Glomerular visceral epithelial cell (primary cell): ENCODE data around the gene TMEM253.

Experiments
- DNase-seq: peaks from one replicate; pipeline ENCODE4 v3.0.0-alpha.2; 2016; ENCODE audit errors: extremely low spot score

TMEM253 gene

DNA sequence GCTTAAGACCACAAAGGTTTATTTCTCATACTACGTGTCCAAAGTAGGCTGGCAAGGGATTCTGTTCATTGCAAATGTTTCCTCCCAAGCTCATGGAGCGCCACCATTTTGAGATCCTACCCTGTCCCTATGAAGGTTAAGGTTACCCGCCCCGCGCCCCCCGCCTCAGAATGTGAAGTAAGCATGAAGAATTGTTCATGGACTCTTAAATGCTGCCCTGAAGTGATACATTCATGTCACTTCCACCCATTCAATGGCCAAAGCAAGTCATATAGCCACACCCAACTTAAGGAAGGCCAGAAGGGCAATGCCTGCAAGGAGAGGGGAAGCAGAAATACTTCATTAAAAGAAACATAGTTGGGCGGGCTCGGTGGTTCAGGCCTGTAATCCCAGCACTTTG is 4.2 kb downstream of the TMEM253 start:
- no peak for DNase-seq

DNA sequence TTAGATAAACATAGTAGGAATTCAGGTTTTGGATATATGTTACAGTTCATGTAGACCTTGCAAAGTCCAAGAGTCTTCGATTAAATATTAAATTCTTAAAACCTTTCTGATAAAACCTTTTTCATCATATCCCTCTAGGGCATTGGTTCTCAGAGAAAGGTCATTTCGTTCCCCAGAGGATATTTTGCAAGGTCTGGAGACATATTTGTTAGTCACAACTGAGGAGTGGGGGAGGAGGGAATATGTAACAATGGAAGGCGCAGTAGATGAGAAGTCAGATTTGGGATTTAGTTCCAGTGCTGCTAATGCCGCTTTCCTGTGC is 5.3 kb downstream of the TMEM253 start:
- no peak for DNase-seq

- peak; percentile 83 for DNase-seq
These were observed 5.8 kb downstream of the TMEM253 start for GRCh38 chr14:21106498-21107282.

DNA sequence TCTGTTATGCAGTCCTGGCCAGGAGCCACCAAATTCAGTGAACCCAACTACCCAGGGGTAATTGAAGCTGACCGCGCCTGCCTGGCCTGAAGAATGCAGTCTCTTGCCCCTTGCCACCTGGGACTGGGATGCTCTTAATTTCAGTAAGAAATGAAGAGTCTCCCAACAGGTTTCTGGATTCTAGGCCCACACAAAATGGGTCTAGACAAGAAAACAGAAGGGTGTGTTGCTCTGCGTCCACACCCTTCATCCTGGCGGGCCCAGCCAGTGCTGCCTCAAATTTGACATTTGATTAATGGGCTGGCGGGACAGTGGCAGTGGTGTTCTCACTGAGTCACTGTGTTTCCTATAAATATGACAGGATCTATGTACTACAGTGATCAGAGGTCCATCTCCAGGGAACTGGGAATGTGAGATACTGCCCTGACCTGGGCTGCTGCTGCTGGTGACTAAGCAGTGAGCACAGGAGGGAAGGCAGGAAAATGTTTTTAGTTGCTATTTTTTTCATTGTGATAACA is 6.5 kb downstream of the TMEM253 start:
- peak; percentile 80 for DNase-seq

DNA sequence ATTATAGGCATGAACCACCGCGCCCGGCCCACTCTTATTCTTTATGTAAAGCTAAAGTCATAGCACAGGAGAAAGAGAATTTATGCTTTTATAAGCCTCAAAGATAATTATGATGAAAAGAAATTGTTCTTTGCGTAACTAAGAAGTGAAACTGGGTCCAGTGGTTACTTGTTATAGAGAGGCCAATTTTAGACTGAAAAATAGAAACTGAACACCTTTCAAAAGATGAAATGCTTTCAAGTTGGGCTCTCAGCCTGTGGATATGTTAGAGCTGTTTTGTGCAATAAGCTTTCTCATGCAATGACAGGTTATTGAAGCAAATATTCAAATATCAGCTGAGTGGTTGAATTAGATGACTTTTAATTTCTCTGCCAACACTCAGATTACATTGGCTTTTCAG is 7.9 kb downstream of the TMEM253 start:
- no peak for DNase-seq

DNA sequence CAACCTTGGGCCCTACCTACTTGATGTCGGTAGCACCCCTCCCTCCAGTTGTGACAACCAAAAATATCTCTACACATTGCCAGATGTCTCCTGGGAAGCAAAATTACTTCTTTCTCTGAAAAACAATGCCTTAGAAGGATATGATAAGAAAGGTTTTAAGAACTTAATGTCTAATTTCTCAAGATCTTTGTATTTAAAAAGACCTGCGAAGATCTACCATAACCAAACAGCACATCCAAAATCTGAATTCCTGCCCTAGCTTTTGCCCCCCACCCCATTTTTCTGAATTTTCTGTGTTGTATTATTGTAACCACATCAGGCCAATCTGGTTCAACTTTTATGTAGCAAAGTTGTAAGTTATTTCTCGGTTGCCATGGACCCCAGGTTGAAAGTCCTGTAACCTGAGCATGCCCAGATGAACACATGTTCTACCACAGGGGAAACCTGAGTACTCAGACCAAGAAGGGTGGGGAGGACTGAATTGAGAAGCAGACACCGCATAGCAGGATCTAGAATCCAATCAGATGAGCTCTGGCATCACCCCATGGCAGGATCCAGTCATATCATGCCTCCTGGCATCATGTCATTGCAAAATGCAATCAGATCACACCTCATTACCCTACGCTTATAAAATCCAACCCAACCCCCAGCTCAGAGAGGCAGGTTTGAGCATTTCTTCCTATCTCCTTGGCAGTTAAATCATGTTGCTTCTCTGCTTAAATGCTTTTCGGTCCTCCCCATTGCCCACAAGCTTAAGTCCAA is 8.7 kb downstream of the TMEM253 start:
- DNase-seq, result no peak

DNA sequence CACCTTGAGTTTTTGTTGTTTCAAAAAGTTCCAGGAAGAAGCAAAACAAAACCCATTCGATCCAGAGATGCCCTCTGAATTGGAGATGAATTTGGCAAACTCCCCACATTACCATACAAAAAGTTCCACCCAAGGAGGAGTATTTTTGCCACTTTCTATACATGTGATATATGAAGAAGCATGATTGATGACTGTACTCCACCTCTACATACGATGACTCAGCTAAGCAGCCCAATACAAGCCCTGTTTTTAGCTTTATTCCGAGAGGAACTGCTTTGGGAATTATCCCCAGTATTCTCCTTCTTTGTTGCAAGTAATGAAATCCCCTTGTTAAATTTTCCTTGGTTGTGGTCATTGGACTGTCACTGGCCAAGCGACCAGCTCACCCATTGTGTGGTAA is 11.4 kb downstream of the TMEM253 start:
- no peak for DNase-seq

DNA sequence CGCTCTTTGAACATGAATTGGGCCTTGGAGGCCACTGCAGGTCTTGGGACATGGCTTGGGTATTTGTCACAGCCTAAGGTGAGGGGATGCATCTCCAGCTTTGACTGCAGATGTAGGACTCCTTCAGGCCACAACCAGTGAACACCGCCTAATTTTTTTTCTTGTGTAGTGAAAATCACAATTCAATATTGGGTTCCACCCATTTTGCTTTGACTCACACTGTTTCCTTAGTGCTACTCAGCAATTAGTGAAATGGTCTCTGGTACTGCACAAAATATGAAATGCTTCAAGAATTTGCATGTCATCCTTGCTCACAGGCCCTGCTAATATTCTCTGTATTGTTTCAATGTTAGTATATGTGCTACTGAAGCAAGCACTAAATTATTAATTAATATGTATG is 12.5 kb downstream of the TMEM253 start:
- DNase-seq, result no peak

GRCh38 chr14:21118933-21119332 is 18.1 kb downstream of the TMEM253 start:
- DNase-seq, result no peak

- DNase-seq, result no peak
These were observed 19.8 kb downstream of the TMEM253 start for GRCh38 chr14:21120686-21121085.

DNA sequence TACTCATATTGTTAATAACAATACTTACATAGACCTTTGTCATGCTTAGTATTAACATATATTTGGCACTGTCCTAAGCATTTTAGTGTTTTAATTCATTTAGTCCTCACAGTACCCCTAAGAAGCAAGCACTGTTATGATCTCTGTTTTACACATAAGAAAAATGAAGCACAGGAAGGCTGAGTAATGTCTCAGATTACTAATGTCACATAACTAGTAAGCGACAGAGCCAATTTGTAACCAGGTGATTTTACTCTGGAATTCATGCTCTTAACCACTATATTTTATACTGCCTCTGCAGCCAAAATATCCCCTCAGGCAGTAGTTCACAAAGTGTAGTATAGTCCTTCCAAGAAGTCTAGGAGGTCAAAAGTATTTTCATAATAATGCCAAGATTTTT is 20.3 kb downstream of the TMEM253 start:
- DNase-seq, result no peak

- no peak for DNase-seq
These were observed 22.6 kb downstream of the TMEM253 start for GRCh38 chr14:21123429-21123828.

DNA sequence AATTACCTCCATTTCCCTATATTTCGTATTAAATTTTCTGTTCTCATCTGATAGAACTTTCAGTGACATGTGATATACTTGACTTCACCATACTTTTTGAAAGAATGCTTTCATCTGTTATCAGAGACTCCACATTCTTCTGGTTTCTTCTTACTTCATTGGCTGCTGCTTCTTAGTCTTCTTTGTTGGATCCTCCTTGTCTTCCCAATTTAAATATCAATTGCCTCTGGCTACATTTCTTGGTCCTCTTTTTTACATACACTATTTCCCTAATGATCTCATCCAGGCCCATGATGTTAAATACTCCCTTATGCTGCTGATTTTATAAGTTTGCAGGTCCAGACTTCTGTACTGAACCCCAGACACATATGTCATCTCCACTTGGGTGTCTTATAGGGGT is 33.0 kb downstream of the TMEM253 start:
- DNase-seq, result no peak

- DNase-seq, result peak; percentile 11
These were observed 35.2 kb downstream of the TMEM253 start for GRCh38 chr14:21136024-21136423.

DNA sequence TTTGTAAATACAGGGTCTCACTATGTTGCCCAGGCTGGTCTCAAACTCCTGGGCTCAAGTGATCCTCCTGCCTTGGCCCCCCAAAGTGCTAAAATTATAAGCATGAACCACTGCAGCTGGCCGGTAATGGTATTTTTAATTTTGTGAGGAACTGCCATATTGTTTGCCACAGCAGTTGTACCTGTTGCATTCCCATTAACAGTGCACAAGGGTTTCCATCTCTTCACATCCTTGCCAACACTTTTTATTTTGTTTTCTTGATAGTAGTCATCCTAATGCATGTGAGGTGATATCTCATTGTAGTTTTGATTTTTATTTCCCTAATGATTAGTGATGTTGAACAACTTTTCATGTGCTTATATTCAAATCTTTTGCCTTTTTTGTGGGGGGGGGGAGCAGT is 41.5 kb downstream of the TMEM253 start:
- no peak for DNase-seq

DNA sequence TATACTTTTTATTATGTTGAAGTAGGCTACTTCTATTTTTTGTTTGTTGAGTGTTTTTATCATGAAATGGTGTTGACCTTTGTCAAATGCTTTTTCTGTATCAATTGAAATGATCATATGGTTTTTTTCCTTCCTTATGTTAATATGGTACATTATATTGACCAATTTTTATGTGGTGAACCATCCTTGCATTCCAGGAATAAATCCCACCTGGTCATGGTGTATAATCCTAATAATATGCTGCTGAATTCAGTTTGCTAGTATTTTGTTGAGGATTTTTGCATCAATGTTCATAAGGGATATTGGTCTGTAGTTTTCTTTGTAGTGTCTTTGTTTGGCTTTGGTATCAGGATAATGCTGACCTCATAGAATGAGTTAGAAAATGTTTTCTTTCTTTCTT is 44.6 kb downstream of the TMEM253 start:
- DNase-seq, result no peak

DNA sequence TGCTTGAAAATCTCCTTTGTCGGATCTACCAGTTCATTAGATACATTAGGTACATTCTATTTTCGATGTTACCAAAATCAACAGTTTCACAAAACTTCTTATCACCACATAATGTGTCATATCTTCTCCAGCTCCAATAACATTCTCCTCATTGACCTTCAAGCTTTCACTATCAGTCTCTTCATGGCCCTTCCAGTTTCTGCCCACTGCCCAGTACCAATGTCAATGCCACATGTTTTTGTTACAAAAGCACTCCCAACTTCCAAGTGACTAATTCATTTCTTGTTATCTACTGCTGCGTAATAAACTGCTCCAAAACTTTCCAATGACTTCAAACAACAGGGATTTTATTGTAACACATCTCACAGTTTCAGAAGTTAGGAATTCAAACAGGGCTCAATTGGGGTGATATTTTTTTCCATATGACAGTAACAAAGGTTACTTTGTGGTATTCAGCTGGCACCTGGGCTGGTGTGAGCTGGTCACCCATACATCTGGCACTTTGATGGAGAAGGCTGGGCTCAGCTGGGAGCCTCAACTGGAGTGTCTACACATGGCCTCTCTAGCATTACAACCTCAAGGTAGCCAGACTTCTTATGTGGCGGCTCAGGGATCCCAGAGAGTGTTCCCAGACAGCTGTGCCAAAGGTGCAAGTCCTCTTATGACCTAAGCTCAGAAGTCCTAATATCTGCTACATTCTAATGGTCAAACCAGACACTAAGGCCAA is 48.9 kb downstream of the TMEM253 start:
- DNase-seq, result no peak
